Measurements from ENCODE around the gene BAG1.
A peak's percentile ranks its signal among the peaks of the same experiment; 100 is the strongest.

Gene BAG1

GRCh38 chr9:33241298-33241697, 23.2 kb downstream of the BAG1 start:
- DNase-seq: no peak

- DNase-seq: no peak
Measured at GRCh38 chr9:33239921-33240320, 24.6 kb downstream of the BAG1 start, which contains the start of gene SPINK4. Gene SPINK4, plus strand, starts transcription at chr9:33240167. Its CDS starts 42 bp downstream, at chr9:33240209.

- no peak for DNase-seq
Measured at GRCh38 chr9:33236571-33236970, 27.9 kb downstream of the BAG1 start.

GRCh38 chr9:33234511-33235467, 29.7 kb downstream of the BAG1 start:
- DNase-seq: no peak

- no peak for DNase-seq
Measured at GRCh38 chr9:33233626-33234342, 30.7 kb downstream of the BAG1 start.

GRCh38 chr9:33232815-33233214, 31.7 kb downstream of the BAG1 start:
- no peak for DNase-seq

- no peak for DNase-seq
Measured at GRCh38 chr9:33231623-33231942, 32.9 kb downstream of the BAG1 start.

- DNase-seq: no peak
Measured at GRCh38 chr9:33230756-33231622, 33.5 kb downstream of the BAG1 start.

- DNase-seq: no peak
Measured at GRCh38 chr9:33229359-33230114, 35.0 kb downstream of the BAG1 start.

GRCh38 chr9:33228606-33229005, 35.9 kb downstream of the BAG1 start:
- DNase-seq: no peak

GRCh38 chr9:33227741-33228140, 36.8 kb downstream of the BAG1 start:
- DNase-seq: no peak

- DNase-seq: no peak
Measured at GRCh38 chr9:33227008-33227398, 37.5 kb downstream of the BAG1 start.

- peak; percentile 50 for DNase-seq
Measured at GRCh38 chr9:33225319-33226147, 39.0 kb downstream of the BAG1 start.

- no peak for DNase-seq
Measured at GRCh38 chr9:33223696-33224095, 40.8 kb downstream of the BAG1 start.

- DNase-seq: no peak
Measured at GRCh38 chr9:33222031-33222430, 42.5 kb downstream of the BAG1 start.

GRCh38 chr9:33221568-33221884, 43.0 kb downstream of the BAG1 start:
- no peak for DNase-seq

GRCh38 chr9:33220681-33221567, 43.6 kb downstream of the BAG1 start:
- DNase-seq: no peak

GRCh38 chr9:33211695-33212393, 52.7 kb downstream of the BAG1 start:
- no peak for DNase-seq

- no peak for DNase-seq
Measured at GRCh38 chr9:33210006-33210715, 54.3 kb downstream of the BAG1 start.
